ENCODE data around the gene GOLT1B.

The GOLT1B gene

DNA sequence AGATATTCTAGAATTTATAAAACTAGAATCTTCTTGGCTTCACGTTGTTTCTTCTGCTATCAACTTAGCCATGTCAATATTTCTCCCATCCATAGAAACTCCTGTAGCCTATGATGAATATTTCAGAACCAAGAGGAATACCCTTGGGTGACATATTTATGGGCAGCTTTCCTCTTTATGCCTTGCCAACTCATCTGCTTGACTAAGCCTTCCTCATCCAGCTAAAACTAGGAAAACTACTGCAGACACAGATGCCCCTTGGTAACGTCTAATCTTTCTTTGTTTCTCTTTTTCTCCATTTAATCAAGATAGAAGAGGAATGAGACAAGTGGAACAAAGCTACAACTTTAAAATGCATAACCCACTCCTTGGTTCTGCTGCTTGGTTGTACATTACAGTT lies 6.3 kb downstream of the GOLT1B start:
- Histone ChIP-seq H3K27ac (ENCODE audit: low read depth, low read length) (no peak overlapping the region), H3K9ac (ENCODE audit: low read length) (no peak overlapping the region), H3K23ac (ENCODE audit: low read length) (no peak overlapping the region), H3K4me3 (ENCODE audit: low read length) (no peak overlapping the region), H2AK5ac (ENCODE audit: low read length) (no peak overlapping the region), H3K18ac (ENCODE audit: low read length) (no peak overlapping the region), H2BK5ac (ENCODE audit: low read length) (no peak overlapping the region), H3K79me1 (ENCODE audit: low read length) (no peaks in the 10 kb centered on the region), H3K27me3 (ENCODE audit: insufficient read depth, low read length, poor library complexity) (no peaks in the 10 kb centered on the region), H3K79me2 (ENCODE audit: control insufficient read depth, insufficient read depth, low read length) (peaks cover 19% of the 10 kb centered on the region), H3K36me3 (ENCODE audit: control insufficient read depth, insufficient read depth, low read length) (no peaks in the 10 kb centered on the region), H2BK120ac (ENCODE audit: low read depth, low read length) (no peak overlapping the region), H3K56ac (ENCODE audit: low read length) (no peak overlapping the region), H3K4ac (ENCODE audit: low read depth, low read length) (no peak overlapping the region), H4K8ac (ENCODE audit: low read depth, low read length) (no peak overlapping the region), H3K4me1 (ENCODE audit: control insufficient read depth, low read depth, low read length) (no peaks in the 10 kb centered on the region), H3K4me2 (ENCODE audit: low read length) (no peak overlapping the region), H4K5ac (ENCODE audit: low read length) (no peak overlapping the region), H2BK15ac (replicated peaks; ENCODE audit: low read depth) (no peak overlapping the region)
- DNase-seq: no peak
- no CpG with 5 or more reads among the region's 2 CpGs for WGBS (ENCODE audit: extremely low coverage, insufficient coverage, low lambda C conversion rate)

DNA sequence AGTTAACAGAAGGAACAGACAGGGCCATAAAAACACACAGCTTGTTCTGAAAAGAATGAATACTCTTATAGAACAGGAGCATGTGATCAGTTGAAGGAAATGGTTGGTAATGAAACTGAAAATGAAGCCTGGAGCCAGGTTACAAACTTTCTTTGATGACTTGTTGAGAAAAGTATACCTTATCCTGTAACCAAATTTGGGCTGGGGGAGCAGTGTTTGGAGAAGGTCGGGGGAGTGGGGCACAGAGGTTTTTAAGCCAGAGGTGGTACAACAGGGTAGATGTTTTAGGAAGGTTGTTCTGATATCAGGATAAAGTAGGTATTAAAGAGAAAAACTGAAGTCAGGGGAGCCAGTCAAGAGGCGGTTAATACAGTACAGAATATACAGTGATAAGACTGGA lies 8.2 kb downstream of the GOLT1B start:
- H3K4ac ChIP-seq (ENCODE audit: low read depth, low read length): no peak overlapping the region
- no peaks in the 10 kb centered on the region for H3K36me3 ChIP-seq (ENCODE audit: control insufficient read depth, insufficient read depth, low read length)
- no peak overlapping the region for H3K18ac ChIP-seq (ENCODE audit: low read length)

DNA sequence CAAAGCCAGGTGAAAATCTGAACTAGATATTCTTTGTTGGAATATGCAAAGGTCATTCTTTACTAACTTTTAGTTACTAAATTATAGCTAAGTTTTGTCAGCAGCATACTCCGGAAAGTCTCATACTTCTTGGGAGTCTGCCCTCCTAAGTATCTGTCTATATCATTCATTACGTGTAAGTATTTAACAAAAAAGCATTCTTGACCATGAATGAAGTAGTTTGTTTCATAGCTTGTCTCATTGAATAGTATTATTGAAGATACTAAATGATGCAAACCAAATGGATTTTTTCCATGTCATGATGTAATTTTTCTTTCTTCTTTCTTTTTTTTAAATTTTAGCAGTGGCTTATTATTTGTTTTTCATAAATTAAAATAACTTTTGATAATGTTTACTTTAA lies 14.7 kb downstream of the GOLT1B start:
- Histone ChIP-seq H4K5ac (ENCODE audit: low read length) (no peak overlapping the region), H3K27ac (ENCODE audit: low read depth, low read length) (no peak overlapping the region), H4K8ac (ENCODE audit: low read depth, low read length) (no peak overlapping the region), H2BK15ac (replicated peaks; ENCODE audit: low read depth) (no peak overlapping the region), H3K18ac (ENCODE audit: low read length) (no peak overlapping the region), H3K56ac (ENCODE audit: low read length) (no peak overlapping the region), H3K4me1 (ENCODE audit: control insufficient read depth, low read depth, low read length) (no peaks in the 10 kb centered on the region), H2BK5ac (ENCODE audit: low read length) (no peak overlapping the region), H3K9ac (ENCODE audit: low read length) (no peak overlapping the region), H3K23ac (ENCODE audit: low read length) (no peak overlapping the region), H3K4me2 (ENCODE audit: low read length) (no peak overlapping the region), H2BK120ac (ENCODE audit: low read depth, low read length) (no peak overlapping the region), H3K4me3 (ENCODE audit: low read length) (no peak overlapping the region), H3K79me1 (ENCODE audit: low read length) (no peaks in the 10 kb centered on the region), H3K27me3 (ENCODE audit: insufficient read depth, low read length, poor library complexity) (no peaks in the 10 kb centered on the region), H3K79me2 (ENCODE audit: control insufficient read depth, insufficient read depth, low read length) (no peaks in the 10 kb centered on the region), H3K36me3 (ENCODE audit: control insufficient read depth, insufficient read depth, low read length) (no peaks in the 10 kb centered on the region), H2AK5ac (ENCODE audit: low read length) (no peak overlapping the region), H3K4ac (ENCODE audit: low read depth, low read length) (no peak overlapping the region)
- WGBS (ENCODE audit: extremely low coverage, insufficient coverage, low lambda C conversion rate): no CpG with 5 or more reads among the region's 2 CpGs
- DNase-seq: no peak

More for the DNA sequence above, 8.2 kb downstream of the GOLT1B start:
- Histone ChIP-seq H2BK5ac (ENCODE audit: low read length) (no peak overlapping the region), H3K27ac (ENCODE audit: low read depth, low read length) (no peak overlapping the region), H2AK5ac (ENCODE audit: low read length) (no peak overlapping the region), H3K27me3 (ENCODE audit: insufficient read depth, low read length, poor library complexity) (no peaks in the 10 kb centered on the region), H2BK15ac (replicated peaks; ENCODE audit: low read depth) (no peak overlapping the region), H4K8ac (ENCODE audit: low read depth, low read length) (no peak overlapping the region), H3K9ac (ENCODE audit: low read length) (no peak overlapping the region), H3K56ac (ENCODE audit: low read length) (no peak overlapping the region), H3K79me2 (ENCODE audit: control insufficient read depth, insufficient read depth, low read length) (peaks cover 3% of the 10 kb centered on the region), H4K5ac (ENCODE audit: low read length) (no peak overlapping the region), H3K4me3 (ENCODE audit: low read length) (no peak overlapping the region), H2BK120ac (ENCODE audit: low read depth, low read length) (no peak overlapping the region), H3K79me1 (ENCODE audit: low read length) (no peaks in the 10 kb centered on the region), H3K4me1 (ENCODE audit: control insufficient read depth, low read depth, low read length) (no peaks in the 10 kb centered on the region), H3K4me2 (ENCODE audit: low read length) (no peak overlapping the region), H3K23ac (ENCODE audit: low read length) (no peak overlapping the region)
- no CpG with 5 or more reads among the region's 2 CpGs for WGBS (ENCODE audit: extremely low coverage, insufficient coverage, low lambda C conversion rate)
- no peak for DNase-seq

DNA sequence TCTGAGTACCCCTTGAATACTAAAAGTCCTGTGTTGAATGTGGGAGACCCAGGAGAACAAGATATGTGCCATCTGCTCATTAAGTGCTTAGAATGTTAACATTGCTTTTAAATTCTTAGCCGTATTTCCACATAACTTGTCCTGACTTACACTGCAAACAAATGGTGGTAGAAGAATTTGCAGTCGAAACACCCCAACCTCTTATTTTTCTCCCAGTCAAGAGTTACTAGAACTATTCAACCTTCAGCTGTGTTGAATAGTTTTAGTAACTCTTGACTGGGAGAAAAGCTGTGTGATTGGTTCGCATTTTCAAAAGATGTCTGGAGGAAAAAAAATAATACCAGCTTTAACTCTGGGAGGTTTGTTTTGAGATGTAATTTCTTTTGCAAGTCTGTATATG lies 16.9 kb downstream of the GOLT1B start:
- H3K4me3 ChIP-seq (ENCODE audit: low read length): no peak overlapping the region
- H2BK5ac ChIP-seq (ENCODE audit: low read length): no peak overlapping the region
- no peaks in the 10 kb centered on the region for H3K79me1 ChIP-seq (ENCODE audit: low read length)
- no peak overlapping the region for H4K8ac ChIP-seq (ENCODE audit: low read depth, low read length)
- no peak for DNase-seq
- no peaks in the 10 kb centered on the region for H3K36me3 ChIP-seq (ENCODE audit: control insufficient read depth, insufficient read depth, low read length)
- H3K18ac ChIP-seq (ENCODE audit: low read length): no peak overlapping the region
- no peak overlapping the region for H3K9ac ChIP-seq (ENCODE audit: low read length)
- H3K27ac ChIP-seq (ENCODE audit: low read depth, low read length): no peak overlapping the region
- no peak overlapping the region for H3K56ac ChIP-seq (ENCODE audit: low read length)
- WGBS (ENCODE audit: extremely low coverage, insufficient coverage, low lambda C conversion rate): no CpG with 5 or more reads among the region's 3 CpGs
- no peaks in the 10 kb centered on the region for H3K4me1 ChIP-seq (ENCODE audit: control insufficient read depth, low read depth, low read length)
- H4K5ac ChIP-seq (ENCODE audit: low read length): no peak overlapping the region
- no peak overlapping the region for H2BK120ac ChIP-seq (ENCODE audit: low read depth, low read length)
- no peaks in the 10 kb centered on the region for H3K27me3 ChIP-seq (ENCODE audit: insufficient read depth, low read length, poor library complexity)
- H3K4me2 ChIP-seq (ENCODE audit: low read length): no peak overlapping the region
- no peak overlapping the region for H2AK5ac ChIP-seq (ENCODE audit: low read length)
- no peak overlapping the region for H3K23ac ChIP-seq (ENCODE audit: low read length)
- H2BK15ac ChIP-seq (replicated peaks; ENCODE audit: low read depth): no peak overlapping the region
- no peaks in the 10 kb centered on the region for H3K79me2 ChIP-seq (ENCODE audit: control insufficient read depth, insufficient read depth, low read length)
- no peak overlapping the region for H3K4ac ChIP-seq (ENCODE audit: low read depth, low read length)

DNA sequence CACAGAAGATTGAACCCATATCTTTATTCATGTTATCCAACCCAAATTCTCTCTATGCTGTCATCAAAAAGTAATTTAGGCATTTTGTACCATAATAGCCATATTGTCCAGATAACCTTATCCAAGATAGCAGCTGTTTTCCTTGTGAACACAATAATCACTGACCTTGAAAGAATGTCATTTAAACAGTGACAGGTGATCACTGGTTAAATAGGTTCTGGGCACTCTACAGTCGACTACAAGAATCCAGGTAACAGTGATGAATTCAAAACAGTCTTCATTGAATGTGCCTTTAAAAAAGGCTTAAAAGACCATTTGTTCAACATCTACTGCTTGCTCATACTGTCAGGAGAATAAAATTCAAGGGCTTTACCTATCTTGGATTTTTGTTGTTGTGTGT lies 20.0 kb downstream of the GOLT1B start:
- Histone ChIP-seq H3K18ac (ENCODE audit: low read length) (no peak overlapping the region), H3K27me3 (ENCODE audit: insufficient read depth, low read length, poor library complexity) (no peaks in the 10 kb centered on the region), H3K4me1 (ENCODE audit: control insufficient read depth, low read depth, low read length) (no peaks in the 10 kb centered on the region), H2BK15ac (replicated peaks; ENCODE audit: low read depth) (no peak overlapping the region), H3K79me2 (ENCODE audit: control insufficient read depth, insufficient read depth, low read length) (no peaks in the 10 kb centered on the region), H4K8ac (ENCODE audit: low read depth, low read length) (no peak overlapping the region), H2AK5ac (ENCODE audit: low read length) (no peak overlapping the region), H3K36me3 (ENCODE audit: control insufficient read depth, insufficient read depth, low read length) (no peaks in the 10 kb centered on the region), H3K27ac (ENCODE audit: low read depth, low read length) (no peak overlapping the region), H3K4me2 (ENCODE audit: low read length) (no peak overlapping the region), H3K4me3 (ENCODE audit: low read length) (no peak overlapping the region), H3K23ac (ENCODE audit: low read length) (no peak overlapping the region), H3K56ac (ENCODE audit: low read length) (no peak overlapping the region), H3K9ac (ENCODE audit: low read length) (no peak overlapping the region), H2BK120ac (ENCODE audit: low read depth, low read length) (no peak overlapping the region), H2BK5ac (ENCODE audit: low read length) (no peak overlapping the region), H3K79me1 (ENCODE audit: low read length) (no peaks in the 10 kb centered on the region), H3K4ac (ENCODE audit: low read depth, low read length) (no peak overlapping the region), H4K5ac (ENCODE audit: low read length) (no peak overlapping the region)
- no peak for DNase-seq
- no CpG with 5 or more reads among the region's 1 CpG for WGBS (ENCODE audit: extremely low coverage, insufficient coverage, low lambda C conversion rate)

DNA sequence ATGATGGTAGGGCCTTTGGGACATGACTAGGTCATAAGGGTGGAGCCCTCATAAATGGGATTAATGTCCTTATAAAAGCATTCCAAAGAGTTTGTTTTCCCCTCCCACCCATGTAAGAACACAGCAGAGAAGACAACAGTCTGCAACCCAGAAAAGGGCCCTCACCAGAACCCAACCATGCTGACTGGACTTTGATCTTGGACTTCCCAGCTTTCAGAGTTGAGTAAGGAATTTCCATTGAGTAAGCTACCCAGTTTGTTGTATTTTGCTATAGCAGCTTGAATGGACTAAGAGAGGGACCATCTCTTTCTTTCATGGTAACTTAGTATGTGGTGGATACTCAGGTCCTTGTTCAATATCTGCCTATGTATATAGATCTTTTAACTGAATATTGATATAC lies 21.6 kb downstream of the GOLT1B start:
- H2BK120ac ChIP-seq (ENCODE audit: low read depth, low read length): no peak overlapping the region
- no peaks in the 10 kb centered on the region for H3K27me3 ChIP-seq (ENCODE audit: insufficient read depth, low read length, poor library complexity)
- no peak overlapping the region for H3K56ac ChIP-seq (ENCODE audit: low read length)
- no peak overlapping the region for H3K4me2 ChIP-seq (ENCODE audit: low read length)
- H3K4me3 ChIP-seq (ENCODE audit: low read length): no peak overlapping the region
- DNase-seq: no peak
- no peak overlapping the region for H3K4ac ChIP-seq (ENCODE audit: low read depth, low read length)
- no peaks in the 10 kb centered on the region for H3K36me3 ChIP-seq (ENCODE audit: control insufficient read depth, insufficient read depth, low read length)
- no peak overlapping the region for H4K5ac ChIP-seq (ENCODE audit: low read length)
- no peak overlapping the region for H3K9ac ChIP-seq (ENCODE audit: low read length)
- no peak overlapping the region for H2BK15ac ChIP-seq (replicated peaks; ENCODE audit: low read depth)
- H3K79me1 ChIP-seq (ENCODE audit: low read length): no peaks in the 10 kb centered on the region
- H3K27ac ChIP-seq (ENCODE audit: low read depth, low read length): no peak overlapping the region
- H2AK5ac ChIP-seq (ENCODE audit: low read length): no peak overlapping the region
- no peak overlapping the region for H2BK5ac ChIP-seq (ENCODE audit: low read length)
- H3K23ac ChIP-seq (ENCODE audit: low read length): no peak overlapping the region
- H3K18ac ChIP-seq (ENCODE audit: low read length): no peak overlapping the region
- H3K79me2 ChIP-seq (ENCODE audit: control insufficient read depth, insufficient read depth, low read length): no peaks in the 10 kb centered on the region
- H4K8ac ChIP-seq (ENCODE audit: low read depth, low read length): no peak overlapping the region
- no peaks in the 10 kb centered on the region for H3K4me1 ChIP-seq (ENCODE audit: control insufficient read depth, low read depth, low read length)
